GM18502 (cell line): ENCODE measurements around the gene GALNT5.
"Not testable (repeated sequence)": the region's sequence is repeated elsewhere in the genome, so short reads cannot be mapped to it uniquely, and the experiment has no call there.

Experiments used
- ATAC-seq: cut with Tn5 transposase; IDR thresholded peaks from one replicate; pipeline ENCODE4 v1.9.1; 2021; ENCODE audit warnings: mild to moderate bottlenecking; ENCODE audit not compliant: unreplicated experiment, poor library complexity

Gene GALNT5

DNA sequence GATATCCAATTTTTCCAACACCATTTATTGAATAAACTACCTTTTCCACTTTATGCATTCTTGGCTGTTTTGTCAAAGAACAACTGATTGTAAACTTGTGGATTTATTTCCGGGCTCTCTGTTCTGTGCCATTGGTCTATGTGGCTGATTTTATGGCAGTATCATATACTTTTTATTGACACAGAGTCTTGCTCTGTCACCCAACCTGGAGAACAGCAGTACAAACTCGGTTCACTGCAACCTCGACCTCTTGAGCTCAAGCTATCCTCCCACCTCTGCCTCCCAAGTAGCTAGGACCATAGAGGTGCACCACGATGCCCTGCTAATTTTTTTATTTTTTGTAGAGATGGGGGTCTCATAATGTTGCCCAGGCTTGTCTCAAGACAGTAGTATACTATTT lies 6.7 kb upstream of the GALNT5 start:
- ATAC-seq: no peak

DNA sequence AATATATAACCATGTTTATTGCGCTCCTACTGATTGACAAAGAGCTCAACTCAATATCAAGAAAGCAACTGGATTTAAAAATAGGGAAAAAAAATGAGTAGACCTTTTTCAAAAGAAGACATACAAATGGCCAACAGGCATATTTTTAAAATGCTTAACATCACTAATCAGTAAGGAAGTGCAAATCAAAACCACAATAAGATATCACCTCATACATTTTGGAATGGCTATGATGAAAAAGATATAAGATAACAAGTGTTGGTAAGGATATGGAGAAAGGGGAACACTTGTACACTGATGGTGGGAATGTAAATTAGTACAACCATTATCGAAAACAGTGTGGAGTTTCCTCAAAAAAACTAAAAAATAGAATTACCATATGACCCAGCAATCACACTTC lies 5.6 kb upstream of the GALNT5 start:
- ATAC-seq: no peak

DNA sequence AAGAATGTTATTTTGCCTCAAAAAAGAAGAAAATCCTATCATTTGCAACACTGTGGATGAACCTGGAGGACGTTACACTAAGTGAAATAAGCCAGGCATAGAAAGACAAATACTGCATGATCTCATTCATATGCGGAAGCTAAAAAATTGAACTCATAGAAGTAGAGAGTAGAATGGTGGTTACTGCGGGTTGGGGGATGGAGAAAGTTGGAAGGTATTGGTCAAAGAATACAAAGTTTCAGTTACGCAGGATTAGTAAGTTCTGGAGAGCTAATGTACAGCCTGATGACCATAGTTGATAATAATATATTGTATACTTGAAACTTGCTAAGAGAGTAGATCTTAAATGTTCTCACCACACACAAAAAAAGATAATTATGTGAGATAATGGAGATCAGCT lies 5.0 kb upstream of the GALNT5 start:
- ATAC-seq: no peak

DNA sequence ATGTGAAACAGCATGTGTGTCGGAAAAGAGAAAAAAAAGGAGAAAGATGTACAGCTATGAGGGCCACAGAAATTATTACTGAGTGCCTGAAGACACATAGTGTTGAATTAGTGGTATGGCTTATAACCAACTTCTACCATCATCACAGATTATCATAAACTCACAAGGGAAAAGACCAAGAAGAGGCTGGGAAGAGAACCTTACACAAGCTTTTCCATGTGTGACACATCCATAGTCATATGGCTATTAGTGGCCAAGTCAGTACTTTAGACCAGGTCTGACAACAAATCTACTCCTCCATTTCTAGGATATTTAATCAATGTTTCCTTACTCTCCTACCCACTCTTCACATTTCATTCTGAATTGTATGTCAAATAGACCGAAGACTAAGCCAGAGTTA lies 3.5 kb upstream of the GALNT5 start:
- no peak for ATAC-seq

DNA sequence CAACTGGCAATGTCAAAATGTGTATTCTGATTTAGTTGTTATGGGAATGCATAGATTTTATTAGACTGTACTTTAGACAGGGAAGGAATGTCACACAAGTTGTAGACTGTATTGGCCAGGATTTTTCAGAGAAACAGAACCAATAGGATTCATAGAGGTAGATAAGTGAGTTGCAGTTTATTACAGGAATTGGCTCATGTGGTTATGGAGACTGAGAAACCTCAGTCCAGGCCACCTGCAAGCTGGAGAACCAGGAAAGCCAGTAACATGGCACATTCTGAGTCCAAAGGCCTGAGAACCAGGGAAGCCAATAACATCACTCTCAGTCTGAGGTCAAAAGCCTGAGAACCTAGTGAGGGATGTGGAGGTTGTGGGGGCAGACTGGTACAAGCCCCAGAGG lies 1.8 kb upstream of the GALNT5 start:
- ATAC-seq: no peak

DNA sequence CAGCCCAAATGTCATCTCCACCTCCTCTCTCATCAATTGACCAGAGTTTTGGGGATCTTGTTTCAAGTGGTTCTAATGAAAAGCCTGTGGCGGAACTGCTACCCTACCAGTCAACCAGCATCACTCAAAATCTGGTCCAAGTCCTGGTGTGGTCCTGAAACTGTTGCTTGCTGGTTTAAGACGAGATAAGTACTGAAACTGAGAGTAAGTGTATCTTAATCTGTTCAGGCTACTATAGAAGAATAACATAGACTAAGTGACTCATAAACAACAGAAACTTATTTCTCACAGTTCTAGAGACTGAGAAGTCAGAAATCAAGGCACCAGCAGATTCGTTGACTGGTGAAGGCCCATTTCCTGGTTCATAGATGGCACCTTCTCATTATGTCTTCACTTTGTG lies 879 bp upstream of the GALNT5 start:
- ATAC-seq: peak; percentile 97

DNA sequence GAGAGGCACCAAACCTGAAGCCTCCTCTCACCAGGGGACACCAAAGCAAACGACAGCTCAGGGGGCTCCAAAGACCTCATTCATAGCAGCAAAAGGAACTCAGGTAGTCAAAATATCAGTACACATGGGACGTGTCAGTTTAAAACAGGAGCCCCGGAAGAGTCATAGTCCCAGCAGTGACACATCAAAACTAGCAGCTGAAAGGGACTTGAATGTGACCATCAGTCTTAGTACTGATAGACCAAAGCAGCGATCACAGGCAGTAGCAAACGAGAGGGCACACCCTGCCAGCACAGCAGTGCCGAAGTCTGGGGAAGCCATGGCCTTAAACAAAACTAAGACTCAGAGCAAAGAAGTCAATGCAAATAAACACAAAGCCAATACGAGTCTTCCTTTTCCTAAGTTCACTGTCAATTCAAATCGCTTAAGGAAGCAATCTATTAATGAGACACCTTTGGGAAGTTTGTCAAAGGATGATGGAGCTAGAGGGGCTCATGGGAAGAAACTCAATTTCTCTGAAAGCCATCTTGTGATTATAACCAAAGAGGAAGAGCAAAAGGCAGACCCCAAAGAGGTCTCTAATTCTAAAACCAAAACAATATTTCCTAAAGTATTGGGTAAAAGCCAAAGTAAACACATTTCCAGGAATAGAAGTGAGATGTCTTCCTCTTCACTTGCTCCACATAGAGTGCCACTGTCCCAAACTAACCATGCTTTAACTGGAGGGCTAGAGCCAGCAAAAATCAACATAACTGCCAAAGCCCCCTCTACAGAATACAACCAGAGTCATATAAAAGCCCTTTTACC lies 1.2 kb downstream of the GALNT5 start:
- ATAC-seq: no peak

DNA sequence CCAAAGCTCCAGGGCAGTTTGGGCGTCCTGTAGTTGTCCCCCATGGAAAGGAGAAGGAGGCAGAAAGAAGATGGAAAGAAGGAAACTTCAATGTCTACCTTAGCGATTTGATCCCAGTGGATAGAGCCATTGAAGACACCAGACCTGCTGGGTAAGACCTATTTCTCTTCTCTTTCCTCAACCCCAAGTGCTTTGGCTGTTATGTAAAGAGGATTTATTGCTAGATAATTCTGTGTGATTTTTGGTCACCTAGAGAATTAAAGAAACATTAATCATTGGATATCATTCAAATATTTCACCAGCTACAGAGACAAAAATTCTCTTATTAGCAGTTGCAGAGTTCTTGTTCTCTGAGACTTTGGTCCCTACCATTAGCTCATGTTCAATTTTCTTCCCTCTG lies 1.9 kb downstream of the GALNT5 start:
- ATAC-seq: no peak

DNA sequence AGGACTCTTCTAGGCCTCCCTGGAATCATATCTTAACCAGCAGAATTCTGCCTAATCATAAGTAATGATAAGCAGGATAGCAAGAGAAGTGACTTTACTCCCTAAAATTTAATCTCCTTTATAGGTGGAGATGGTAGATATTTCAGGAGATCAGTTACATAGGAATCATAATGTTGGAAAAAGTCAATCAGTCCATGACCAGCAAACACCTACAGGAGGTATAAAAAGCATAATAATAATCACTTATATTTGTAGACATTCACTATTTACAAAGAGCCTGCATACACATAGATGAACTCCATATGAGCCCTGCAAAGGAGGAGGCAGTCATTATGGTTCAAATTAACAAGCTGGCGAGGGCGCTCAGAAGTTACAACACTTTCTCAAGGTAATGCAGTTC lies 2.5 kb downstream of the GALNT5 start:
- ATAC-seq: no peak

DNA sequence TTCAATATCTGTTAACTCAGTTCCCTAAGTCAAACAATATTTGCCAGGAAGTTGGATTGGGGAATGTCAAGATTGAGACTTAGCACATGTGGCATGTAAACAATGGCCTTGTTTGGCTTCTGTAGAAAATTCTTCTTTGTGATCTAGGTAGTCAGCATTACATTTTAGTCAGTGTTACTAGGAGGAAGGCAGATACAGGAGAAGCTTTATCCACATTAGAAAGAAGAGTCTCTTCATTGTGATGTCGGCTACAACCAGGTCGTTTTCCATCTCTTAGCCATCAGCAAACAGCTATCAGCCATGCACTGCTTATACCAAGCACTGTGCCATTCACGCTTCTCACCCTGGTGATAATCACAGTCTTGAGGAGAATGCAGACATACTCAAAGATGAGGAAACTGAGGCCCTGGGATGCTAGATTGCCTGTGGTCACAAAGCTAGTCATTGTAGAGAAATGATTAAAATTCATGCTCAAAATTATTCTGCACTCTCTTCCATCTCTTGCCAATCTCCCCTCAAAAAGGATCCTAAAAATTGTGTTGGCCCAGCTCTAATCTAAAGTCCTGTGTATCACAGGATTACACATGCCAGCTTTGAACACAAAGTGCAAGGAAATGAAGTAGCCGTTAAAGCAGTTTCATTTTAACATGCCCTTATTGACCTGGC lies 3.2 kb downstream of the GALNT5 start:
- no peak for ATAC-seq

DNA sequence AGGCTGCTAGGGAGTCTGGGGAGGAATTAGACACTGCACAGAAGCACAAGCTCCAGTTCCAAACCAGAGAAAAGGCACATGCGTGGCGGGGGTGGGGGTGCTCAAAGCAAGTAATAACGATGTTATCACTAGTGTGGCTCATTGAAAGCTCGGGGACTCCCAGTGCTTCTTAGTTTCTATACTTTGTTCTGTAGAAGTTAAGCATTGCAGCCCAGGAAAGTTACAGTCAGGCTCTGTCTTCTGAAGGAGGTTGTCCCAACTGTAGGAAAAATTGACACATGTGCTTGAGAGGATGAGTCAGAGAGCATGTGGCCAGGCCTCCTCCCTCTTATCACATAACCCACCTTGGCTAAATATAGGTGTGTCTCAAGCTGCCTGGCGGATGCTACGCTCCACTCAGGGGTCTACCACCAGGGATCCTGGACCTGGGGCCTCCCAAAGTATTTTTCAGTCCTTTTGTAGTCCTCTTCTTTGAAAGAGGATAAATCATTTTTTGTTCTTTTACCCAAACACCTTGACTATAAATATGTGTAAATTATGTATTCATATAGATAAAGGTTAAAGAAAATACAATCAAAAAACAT lies 3.8 kb downstream of the GALNT5 start:
- ATAC-seq: no peak

DNA sequence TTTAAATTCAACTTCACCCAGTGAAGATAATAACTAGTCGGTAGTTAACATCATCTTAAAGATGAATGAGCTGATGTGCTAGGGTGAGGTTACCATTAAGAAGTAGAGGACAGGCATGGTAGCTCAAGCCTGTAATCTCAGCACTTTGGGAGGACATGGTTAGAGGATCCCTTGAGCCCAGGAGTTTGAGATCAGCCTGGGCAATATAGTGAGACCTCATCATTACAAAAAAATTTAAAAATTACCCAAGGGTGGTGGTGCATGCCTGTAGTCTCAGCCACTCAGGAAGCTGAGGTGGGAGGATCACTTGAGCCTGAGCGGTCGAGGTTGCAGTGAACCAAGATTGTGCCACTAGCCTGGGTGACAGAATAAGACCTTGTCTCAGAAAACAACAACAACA lies 4.7 kb downstream of the GALNT5 start:
- no peak for ATAC-seq

DNA sequence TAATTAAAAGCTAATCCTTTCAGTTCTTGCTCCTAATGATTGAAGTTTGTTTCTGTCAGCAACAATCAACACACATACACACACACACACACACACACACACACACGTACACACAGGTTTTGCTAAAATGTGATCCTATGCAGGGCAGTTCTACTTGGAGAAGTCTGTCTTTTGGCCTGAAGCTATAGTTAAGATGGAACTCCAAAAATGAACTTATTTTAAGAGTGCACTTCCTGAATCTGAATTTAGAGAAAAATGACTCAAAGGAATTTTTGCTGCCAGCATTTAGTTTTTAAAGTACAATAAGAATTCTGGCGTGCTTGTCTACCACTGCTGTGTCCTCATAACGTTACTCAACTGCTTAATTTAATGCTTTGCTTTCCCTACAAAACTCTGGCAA lies 6.6 kb downstream of the GALNT5 start:
- no peak for ATAC-seq

DNA sequence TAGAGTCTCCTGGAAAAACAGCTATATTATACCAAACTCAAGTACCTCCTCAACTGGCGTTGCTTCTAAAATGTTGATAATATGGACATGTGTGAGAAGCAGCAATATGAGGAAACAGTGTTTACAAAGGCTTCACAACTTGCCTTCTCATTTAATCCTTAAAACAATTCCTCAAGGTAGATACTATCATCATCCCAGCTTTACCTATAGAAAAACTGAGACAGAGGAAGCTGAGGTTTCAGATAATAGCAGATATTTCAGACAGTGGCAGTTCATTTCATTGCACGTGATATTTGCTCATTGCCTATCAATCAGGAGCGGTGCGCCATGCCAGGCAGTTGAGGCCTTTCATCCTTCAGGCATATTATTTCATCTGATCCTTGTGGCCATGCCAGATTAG lies 8.3 kb downstream of the GALNT5 start:
- no peak for ATAC-seq

DNA sequence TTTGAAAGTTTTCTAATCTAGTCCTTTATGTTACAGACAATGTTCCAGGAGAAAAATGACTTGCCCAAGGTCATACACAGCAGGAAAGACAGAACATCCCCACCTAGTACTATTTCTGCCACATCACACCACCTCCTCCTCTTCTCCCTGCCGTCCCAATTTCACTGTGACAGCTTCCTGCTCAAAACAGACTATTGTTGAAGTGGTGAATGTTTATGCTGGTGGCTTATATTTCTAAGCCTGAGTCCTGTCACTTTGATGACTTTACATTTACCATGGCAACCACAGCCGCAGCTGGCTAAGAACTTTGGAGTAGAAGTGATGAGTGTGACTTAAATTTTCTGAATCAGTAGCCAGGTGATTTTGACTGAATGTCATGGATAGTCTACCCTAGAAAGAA lies 10.0 kb downstream of the GALNT5 start:
- no peak for ATAC-seq

DNA sequence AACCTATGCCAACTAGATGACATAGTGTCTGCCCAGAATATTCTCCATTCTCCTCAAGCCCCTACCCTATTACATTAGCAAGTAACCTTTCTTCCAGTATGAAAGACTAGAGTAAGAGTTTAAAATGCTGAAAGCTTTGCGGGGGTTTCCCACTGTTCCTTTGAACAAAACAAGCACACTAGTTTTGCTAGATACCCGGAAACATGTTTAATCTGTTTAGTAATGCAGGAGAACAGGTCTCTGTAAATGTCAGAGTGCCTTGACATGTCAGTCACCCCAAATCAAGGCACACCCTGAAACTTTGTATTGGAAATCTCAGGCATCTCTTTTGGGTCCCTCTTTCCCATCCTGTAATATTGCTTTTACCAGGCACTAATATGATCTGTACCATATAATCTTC lies 11.6 kb downstream of the GALNT5 start:
- ATAC-seq: no peak

DNA sequence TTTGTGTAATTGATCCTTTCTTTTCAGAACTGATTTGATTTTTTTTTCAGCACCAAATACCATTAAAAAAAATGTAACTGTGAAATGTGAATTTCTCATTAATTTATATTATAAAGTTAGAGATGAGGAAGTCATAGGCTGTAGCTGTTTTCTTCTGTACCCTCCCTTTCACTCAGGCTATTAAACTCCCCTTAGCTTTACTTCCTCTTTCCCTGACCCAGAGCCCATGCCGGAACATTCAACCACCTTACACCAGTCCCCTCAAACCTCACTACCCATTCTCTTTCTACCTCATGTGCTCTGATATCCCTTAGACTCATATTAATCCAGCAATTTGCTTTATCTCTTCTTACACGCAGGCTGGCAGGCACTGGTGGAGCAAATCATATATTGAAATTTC lies 12.4 kb downstream of the GALNT5 start:
- peak; percentile 66 for ATAC-seq

DNA sequence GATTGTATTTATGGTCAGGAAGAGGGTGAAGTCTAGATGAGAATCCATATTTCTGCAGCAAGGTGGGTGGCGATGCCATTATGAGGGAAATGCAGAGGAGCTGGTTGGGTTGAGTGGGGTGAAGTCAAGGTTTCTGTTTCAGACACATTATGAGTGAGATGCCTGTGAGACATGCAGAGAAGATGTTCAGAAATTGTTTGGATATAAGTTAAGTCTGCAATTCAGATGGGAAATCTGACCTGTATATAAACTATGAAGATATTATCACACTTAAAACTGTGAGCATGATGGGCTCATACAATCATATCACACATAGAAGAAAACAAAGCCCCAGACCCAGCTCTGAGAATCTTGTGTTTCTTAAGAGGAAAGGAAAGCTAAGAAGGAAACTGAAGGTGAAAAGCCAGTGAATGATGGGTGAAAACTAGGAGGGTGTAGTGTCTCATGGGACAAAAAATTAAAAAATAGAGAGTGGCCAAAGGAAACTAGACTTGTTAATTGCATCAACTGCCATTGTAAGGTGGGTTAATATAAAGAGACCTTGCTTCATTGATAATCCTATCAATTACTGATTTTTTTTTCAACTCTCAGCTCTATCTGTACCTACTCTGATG lies 14.2 kb downstream of the GALNT5 start:
- ATAC-seq: no peak

DNA sequence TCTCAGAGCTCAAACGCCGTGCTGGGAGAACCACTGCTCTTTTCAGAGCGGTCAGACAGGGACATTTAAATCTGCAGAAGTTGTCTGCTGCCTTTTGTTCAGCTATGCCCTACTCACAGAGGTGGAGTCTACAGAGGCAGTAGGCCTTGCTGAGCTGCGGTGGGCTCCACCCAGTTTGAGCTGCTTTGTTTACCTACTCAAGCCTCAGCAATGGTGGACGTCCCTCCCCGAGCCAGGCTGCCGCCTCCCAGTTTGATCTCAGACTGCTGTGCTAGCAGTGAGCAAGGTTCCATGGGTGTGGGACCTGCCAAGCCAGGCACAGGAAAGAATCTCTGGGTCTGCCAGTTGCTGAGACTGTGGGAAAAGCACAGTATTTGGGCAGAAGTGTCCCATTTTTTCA lies 21.8 kb downstream of the GALNT5 start:
- not testable (repeated sequence) for ATAC-seq

DNA sequence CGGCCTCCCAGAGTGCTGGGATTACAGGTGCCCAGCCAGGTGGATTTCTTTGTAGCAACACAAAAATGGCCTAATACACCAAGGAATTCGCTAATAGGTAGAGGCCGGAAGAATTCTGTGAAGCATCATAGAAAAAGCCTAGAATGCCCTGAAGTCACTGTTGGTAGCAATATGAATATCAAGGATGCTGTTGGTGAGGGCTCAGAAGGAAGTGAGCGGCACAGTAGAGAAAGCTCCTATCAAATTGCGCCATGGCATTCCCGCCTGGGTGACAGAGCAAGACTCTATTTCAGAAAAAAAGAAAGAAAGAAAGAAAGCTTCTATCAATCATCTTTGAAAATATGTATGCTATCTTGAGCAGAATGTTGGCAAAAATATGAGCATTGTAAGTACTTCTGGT lies 23.8 kb downstream of the GALNT5 start:
- ATAC-seq: no peak

DNA sequence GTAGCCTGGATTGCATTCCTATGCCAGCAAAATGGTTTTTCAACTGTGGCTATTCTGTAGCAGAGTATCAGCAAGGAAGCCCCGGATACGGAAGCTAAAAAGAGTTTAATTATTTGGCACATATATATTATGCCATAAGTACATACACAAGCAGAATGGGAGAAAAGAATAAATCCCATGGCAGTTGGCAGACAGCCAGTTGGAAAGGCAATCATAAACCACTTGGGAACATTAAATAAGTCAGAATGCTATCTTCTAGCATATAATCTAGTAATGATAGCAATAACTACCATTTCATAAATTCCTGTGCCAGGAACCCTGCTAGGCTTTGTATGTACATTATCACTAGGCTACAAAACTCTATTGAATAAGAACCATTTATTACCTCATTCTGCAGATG lies 26.0 kb downstream of the GALNT5 start:
- no peak for ATAC-seq
